ENCODE measurements around the gene OSBPL10. TPM values are rescaled to one million over a fixed set of nuclear protein-coding genes. Genes with fewer than 3 reads are reported as not detected.

Gene OSBPL10
- total RNA-seq, 2 donors from 2014 or later: 0.17 to 2.9 TPM

- no peaks in the 10 kb centered on the region for H3K4me1 Mint-ChIP-seq (ENCODE audit: low read depth in 2 of 2)
- H3K27me3 Mint-ChIP-seq: peaks cover 5 to 11% of the 10 kb centered on the region in 2 donors
- no peak overlapping the region for H3K27ac Mint-ChIP-seq
- no peak overlapping the region for H3K4me3 Mint-ChIP-seq
- peaks cover 15% of the 10 kb centered on the region for H3K36me3 Mint-ChIP-seq
- DNase-seq (ENCODE audit: low spot score) (no peak), ATAC-seq (no peak)
- H3K9me3 Mint-ChIP-seq: peaks cover 8% of the 10 kb centered on the region
Measured at GRCh38 chr3:31661993-31662670, 318.9 kb downstream of the OSBPL10 start.

DNA sequence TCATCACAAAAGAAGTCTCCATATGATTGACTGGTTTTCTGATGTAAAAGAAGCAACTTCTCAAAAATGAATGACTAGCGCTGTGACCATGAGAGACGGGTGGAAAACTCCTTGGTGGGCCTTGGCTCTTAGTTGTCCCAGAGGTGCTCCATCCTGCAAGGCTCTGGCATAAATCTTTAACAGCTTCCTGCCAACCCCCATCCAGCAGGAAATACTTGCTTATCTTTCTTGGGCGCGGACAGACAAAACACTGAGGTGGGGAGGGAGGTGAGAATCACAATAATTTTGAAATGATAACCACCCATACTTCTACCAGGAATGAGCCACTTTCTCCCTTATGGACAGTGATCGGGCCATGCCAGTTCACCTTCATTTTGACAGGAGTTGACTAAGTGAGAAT, 319.8 kb downstream of the OSBPL10 start:
- peaks cover 23% of the 10 kb centered on the region for H3K36me3 Mint-ChIP-seq
- ATAC-seq: no peak
- no peak overlapping the region for H3K27ac Mint-ChIP-seq
- no peaks in the 10 kb centered on the region for H3K4me1 Mint-ChIP-seq (ENCODE audit: low read depth in 2 of 2)
- no peak overlapping the region for H3K4me3 Mint-ChIP-seq
- H3K27me3 Mint-ChIP-seq: peaks cover 5 to 11% of the 10 kb centered on the region in 2 donors
- DNase-seq (ENCODE audit: low spot score): no peak
- H3K9me3 Mint-ChIP-seq: peaks cover 15% of the 10 kb centered on the region

- no peak overlapping the region for H3K27ac Mint-ChIP-seq
Measured at GRCh38 chr3:31659246-31659645, 321.8 kb downstream of the OSBPL10 start.

GRCh38 chr3:31654998-31655397, 326.1 kb downstream of the OSBPL10 start:
- Mint-ChIP-seq H3K9me3 (peaks cover 45% of the 10 kb centered on the region), H3K4me1 (ENCODE audit: low read depth in 2 of 2) (no peaks in the 10 kb centered on the region), H3K27ac (no peak overlapping the region), H3K36me3 (peaks cover 75% of the 10 kb centered on the region), H3K4me3 (no peak overlapping the region), H3K27me3 (no peaks in the 10 kb centered on the region)
- DNase-seq (ENCODE audit: low spot score) (no peak), ATAC-seq (no peak)

More at GRCh38 chr3:31659246-31659645, 321.8 kb downstream of the OSBPL10 start:
- peaks cover 5 to 11% of the 10 kb centered on the region in 2 donors for H3K27me3 Mint-ChIP-seq
- ATAC-seq: no peak
- H3K4me1 Mint-ChIP-seq (ENCODE audit: low read depth in 2 of 2): no peaks in the 10 kb centered on the region
- H3K4me3 Mint-ChIP-seq: no peak overlapping the region
- H3K36me3 Mint-ChIP-seq: peaks cover 35% of the 10 kb centered on the region
- no peak for DNase-seq (ENCODE audit: low spot score)
- peaks cover 21% of the 10 kb centered on the region for H3K9me3 Mint-ChIP-seq

GRCh38 chr3:31653464-31653863, 327.6 kb downstream of the OSBPL10 start:
- no peak for DNase-seq (ENCODE audit: low spot score)
- H3K36me3 Mint-ChIP-seq: peaks cover 89% of the 10 kb centered on the region

GRCh38 chr3:31652296-31652695, 328.8 kb downstream of the OSBPL10 start:
- DNase-seq (ENCODE audit: low spot score) (no peak), ATAC-seq (no peak)
- Mint-ChIP-seq H3K27me3 (no peaks in the 10 kb centered on the region), H3K4me3 (no peak overlapping the region), H3K36me3 (peaks cover 84% of the 10 kb centered on the region), H3K9me3 (peaks cover 52% of the 10 kb centered on the region), H3K4me1 (ENCODE audit: low read depth in 2 of 2) (peaks cover 0 to 8% of the 10 kb centered on the region in 2 donors), H3K27ac (no peak overlapping the region)

More at GRCh38 chr3:31653464-31653863, 327.6 kb downstream of the OSBPL10 start:
- H3K27me3 Mint-ChIP-seq: no peaks in the 10 kb centered on the region
- H3K4me1 Mint-ChIP-seq (ENCODE audit: low read depth in 2 of 2): peaks cover 0 to 8% of the 10 kb centered on the region in 2 donors
- peaks cover 53% of the 10 kb centered on the region for H3K9me3 Mint-ChIP-seq
- H3K4me3 Mint-ChIP-seq: no peak overlapping the region
- no peak for ATAC-seq
- no peak overlapping the region for H3K27ac Mint-ChIP-seq

GRCh38 chr3:31648286-31648968, 332.6 kb downstream of the OSBPL10 start:
- ATAC-seq (peak in 1 of 2 donors; percentile 27), DNase-seq (ENCODE audit: low spot score) (no peak)
- Mint-ChIP-seq H3K4me3 (no peak overlapping the region), H3K27me3 (no peaks in the 10 kb centered on the region), H3K27ac (no peak overlapping the region), H3K4me1 (ENCODE audit: low read depth in 2 of 2) (peaks cover 0 to 8% of the 10 kb centered on the region in 2 donors), H3K36me3 (peaks cover 62% of the 10 kb centered on the region), H3K9me3 (peaks cover 35% of the 10 kb centered on the region)

GRCh38 chr3:31645256-31645655, 335.8 kb downstream of the OSBPL10 start:
- peaks cover 30% of the 10 kb centered on the region for H3K36me3 Mint-ChIP-seq
- ATAC-seq: no peak

DNA sequence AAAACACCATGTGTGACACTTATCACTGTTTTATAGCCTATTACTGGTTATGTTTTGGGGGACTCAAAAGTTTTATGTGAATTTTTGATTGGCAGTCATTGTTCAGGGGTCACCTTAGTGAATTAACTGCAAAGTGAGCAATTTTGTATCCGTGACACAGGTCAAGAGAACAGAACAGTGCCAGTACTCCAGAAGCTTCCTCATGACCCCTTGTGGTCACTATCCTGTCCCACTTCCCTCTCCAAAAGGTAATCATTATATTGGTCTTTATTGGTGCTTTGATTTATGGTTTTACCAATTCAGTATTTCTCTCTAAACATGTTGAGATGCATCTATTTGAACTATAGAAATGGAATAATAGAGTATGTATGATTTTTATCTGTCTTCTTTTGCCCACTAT, 341.2 kb downstream of the OSBPL10 start:
- H3K9me3 Mint-ChIP-seq: no peaks in the 10 kb centered on the region
- H3K27ac Mint-ChIP-seq: no peak overlapping the region
- H3K4me3 Mint-ChIP-seq: no peak overlapping the region
- peaks cover 7% of the 10 kb centered on the region for H3K36me3 Mint-ChIP-seq
- H3K27me3 Mint-ChIP-seq: no peaks in the 10 kb centered on the region
- DNase-seq (ENCODE audit: low spot score) (no peak), ATAC-seq (no peak)
- peaks cover 15 to 30% of the 10 kb centered on the region in 2 donors for H3K4me1 Mint-ChIP-seq (ENCODE audit: low read depth in 2 of 2)

More at GRCh38 chr3:31645256-31645655, 335.8 kb downstream of the OSBPL10 start:
- no peaks in the 10 kb centered on the region for H3K27me3 Mint-ChIP-seq
- DNase-seq (ENCODE audit: low spot score): no peak
- H3K4me3 Mint-ChIP-seq: no peak overlapping the region
- no peak overlapping the region for H3K27ac Mint-ChIP-seq
- peaks cover 0 to 8% of the 10 kb centered on the region in 2 donors for H3K4me1 Mint-ChIP-seq (ENCODE audit: low read depth in 2 of 2)
- peaks cover 17% of the 10 kb centered on the region for H3K9me3 Mint-ChIP-seq

GRCh38 chr3:31636694-31637442, 344.2 kb downstream of the OSBPL10 start:
- Mint-ChIP-seq H3K27me3 (no peaks in the 10 kb centered on the region), H3K4me3 (peak overlapping the region; percentile 45), H3K27ac (peak overlapping the region; percentile 66 to 82), H3K4me1 (ENCODE audit: low read depth in 2 of 2) (peaks cover 21 to 36% of the 10 kb centered on the region in 2 donors), H3K36me3 (peaks cover 12% of the 10 kb centered on the region), H3K9me3 (no peaks in the 10 kb centered on the region)
- ATAC-seq (peak in 1 of 2 donors; percentile 65), DNase-seq (ENCODE audit: low spot score) (no peak)

DNA sequence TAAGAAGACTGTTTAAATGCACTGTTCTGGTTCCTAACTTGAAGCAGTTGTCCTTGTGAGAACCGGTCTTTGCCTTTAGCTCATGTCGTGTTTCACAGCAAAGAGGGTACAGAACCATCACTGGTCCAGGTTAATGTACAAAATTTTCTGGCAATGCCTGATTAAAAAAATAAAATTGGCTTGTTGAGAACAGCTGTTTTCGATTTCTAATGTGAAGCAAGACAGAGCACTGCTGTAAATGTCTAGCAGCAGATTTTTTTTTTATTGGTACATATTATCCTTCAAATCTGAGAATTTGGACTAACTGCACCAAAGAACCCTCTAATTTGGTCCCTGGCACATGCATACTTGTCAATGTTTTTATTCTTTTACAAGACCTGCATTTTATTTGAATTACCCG, 345.0 kb downstream of the OSBPL10 start:
- H3K27me3 Mint-ChIP-seq: no peaks in the 10 kb centered on the region
- H3K4me3 Mint-ChIP-seq: peak overlapping the region; percentile 35
- peaks cover 21 to 36% of the 10 kb centered on the region in 2 donors for H3K4me1 Mint-ChIP-seq (ENCODE audit: low read depth in 2 of 2)
- peak overlapping the region; percentile 66 to 90 for H3K27ac Mint-ChIP-seq
- DNase-seq (ENCODE audit: low spot score) (no peak), ATAC-seq (no peak)
- H3K36me3 Mint-ChIP-seq: peaks cover 12% of the 10 kb centered on the region
- H3K9me3 Mint-ChIP-seq: no peaks in the 10 kb centered on the region

DNA sequence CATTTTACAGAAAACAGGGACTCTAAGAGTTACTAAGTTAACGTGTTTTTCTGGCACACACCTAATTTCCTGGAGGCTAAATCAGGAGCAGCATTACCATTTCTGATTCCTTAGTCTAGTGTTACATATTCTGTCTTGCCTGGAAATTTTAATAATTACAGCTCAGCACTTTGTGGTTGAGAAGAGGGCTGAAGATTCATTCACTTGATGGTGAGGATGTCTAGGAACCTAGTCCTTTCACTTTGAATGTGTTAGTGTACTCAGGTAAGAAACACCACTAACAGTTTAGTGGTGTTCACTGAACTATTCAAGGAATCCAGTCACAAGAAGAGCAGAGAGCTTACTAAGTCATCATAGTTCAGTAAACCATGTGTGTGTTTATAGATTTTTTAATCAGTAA, 345.5 kb downstream of the OSBPL10 start:
- Mint-ChIP-seq H3K27ac (peak overlapping the region; percentile 66 to 90), H3K4me3 (peak overlapping the region; percentile 35), H3K4me1 (ENCODE audit: low read depth in 2 of 2) (peaks cover 21 to 36% of the 10 kb centered on the region in 2 donors), H3K27me3 (no peaks in the 10 kb centered on the region), H3K36me3 (peaks cover 14% of the 10 kb centered on the region), H3K9me3 (no peaks in the 10 kb centered on the region)
- ATAC-seq (peak; percentile 45 to 80), DNase-seq (ENCODE audit: low spot score) (no peak)

- peak overlapping the region; percentile 47 to 49 for H3K27ac Mint-ChIP-seq
- ATAC-seq (no peak), DNase-seq (ENCODE audit: low spot score) (no peak)
- peaks cover 19% of the 10 kb centered on the region for H3K36me3 Mint-ChIP-seq
- H3K9me3 Mint-ChIP-seq: no peaks in the 10 kb centered on the region
- H3K27me3 Mint-ChIP-seq: no peaks in the 10 kb centered on the region
- H3K4me1 Mint-ChIP-seq (ENCODE audit: low read depth in 2 of 2): peaks cover 21 to 36% of the 10 kb centered on the region in 2 donors
- H3K4me3 Mint-ChIP-seq: no peak overlapping the region
Measured at GRCh38 chr3:31634476-31634875, 346.6 kb downstream of the OSBPL10 start.

All from natural killer cell treated with Interleukin-12 subunit alpha and Interleukin-12 subunit beta and Interleukin-15 and Interleukin-18, amount 100 ng/mL, for 72 hours (primary cell).